PC-9 (cell line): ENCODE data around the gene PRCD.

Source experiments
- CTCF ChIP-seq: fragments of 200-600 bp; sonication (generic); conservative IDR thresholded peaks from 2 replicates; pipeline ENCODE4 v1.6.1; 2017; ENCODE audit warnings: mixed run types, antibody characterized with exemption, mild to moderate bottlenecking, moderate library complexity
- EZH2 ChIP-seq: fragments of 200-600 bp; sonication (generic); IDR thresholded peaks from 2 replicates; pipeline ENCODE4 v1.8.0; 2017; ENCODE audit warnings: antibody characterized with exemption, low read depth

- no peak for TF ChIP-seq CTCF
- no peak for TF ChIP-seq EZH2
Observed at GRCh38 chr17:76531486-76532038, 8.3 kb upstream of the PRCD start.
